LNCaP clone FGC (cell line): ENCODE data around the gene SENP3.
A peak's percentile ranks its signal among the peaks of the same experiment; 100 is the strongest.

Experiments
- DNase-seq: peaks from one replicate; pipeline ENCODE4 v3.0.0-alpha.2; 2011; ENCODE audit warnings: low read depth
- H3K4me3 ChIP-seq: 2 replicates; pipeline ENCODE4 v1.5.1; 2011; ENCODE audit warnings: mild to moderate bottlenecking, low read depth, low read length, control low read depth
- CTCF ChIP-seq: IDR thresholded peaks from 2 replicates; pipeline ENCODE4 v1.5.1; 2012; ENCODE audit warnings: mild to moderate bottlenecking; ENCODE audit not compliant: control insufficient read depth, insufficient read depth; ENCODE audit errors: extremely low read depth

Gene SENP3

GRCh38 chr17:7555320-7555948 lies 6.3 kb upstream of the SENP3 start:
- TF ChIP-seq CTCF, result no peak
- DNase-seq, result no peak
- no peak overlapping the region for H3K4me3 ChIP-seq

DNA sequence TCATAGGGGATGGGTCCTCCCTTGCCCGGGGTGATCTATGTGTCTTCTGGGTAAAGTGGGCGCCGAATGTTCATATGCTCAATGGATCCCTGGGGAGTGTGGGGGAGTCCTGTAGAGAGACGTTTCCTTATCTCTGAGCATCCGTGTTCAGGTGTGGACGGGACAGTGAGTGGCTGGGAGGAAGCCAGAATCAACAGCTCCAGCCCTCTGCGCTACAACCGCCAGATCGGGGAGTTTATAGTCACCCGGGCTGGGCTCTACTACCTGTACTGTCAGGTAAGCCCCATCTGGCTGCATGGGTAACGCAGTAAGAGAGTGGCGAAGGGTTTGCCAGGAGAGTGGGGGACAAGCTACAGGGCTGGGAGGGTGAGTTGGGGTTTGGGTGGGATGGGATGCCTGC lies 5.1 kb upstream of the SENP3 start:
- no peak for TF ChIP-seq CTCF
- no peak for DNase-seq
- no peak overlapping the region for H3K4me3 ChIP-seq

- TF ChIP-seq CTCF, result no peak
- 0 out of 2 replicates have a peak overlapping the region, but pooled peaks have one; percentile 56 for H3K4me3 ChIP-seq
- no peak for DNase-seq
Observed at GRCh38 chr17:7557147-7557764, 4.5 kb upstream of the SENP3 start.

GRCh38 chr17:7557775-7558543 lies 3.8 kb upstream of the SENP3 start:
- DNase-seq, result peak; percentile 80
- TF ChIP-seq CTCF, result no peak
- H3K4me3 ChIP-seq, result peak overlapping the region; percentile 56

DNA sequence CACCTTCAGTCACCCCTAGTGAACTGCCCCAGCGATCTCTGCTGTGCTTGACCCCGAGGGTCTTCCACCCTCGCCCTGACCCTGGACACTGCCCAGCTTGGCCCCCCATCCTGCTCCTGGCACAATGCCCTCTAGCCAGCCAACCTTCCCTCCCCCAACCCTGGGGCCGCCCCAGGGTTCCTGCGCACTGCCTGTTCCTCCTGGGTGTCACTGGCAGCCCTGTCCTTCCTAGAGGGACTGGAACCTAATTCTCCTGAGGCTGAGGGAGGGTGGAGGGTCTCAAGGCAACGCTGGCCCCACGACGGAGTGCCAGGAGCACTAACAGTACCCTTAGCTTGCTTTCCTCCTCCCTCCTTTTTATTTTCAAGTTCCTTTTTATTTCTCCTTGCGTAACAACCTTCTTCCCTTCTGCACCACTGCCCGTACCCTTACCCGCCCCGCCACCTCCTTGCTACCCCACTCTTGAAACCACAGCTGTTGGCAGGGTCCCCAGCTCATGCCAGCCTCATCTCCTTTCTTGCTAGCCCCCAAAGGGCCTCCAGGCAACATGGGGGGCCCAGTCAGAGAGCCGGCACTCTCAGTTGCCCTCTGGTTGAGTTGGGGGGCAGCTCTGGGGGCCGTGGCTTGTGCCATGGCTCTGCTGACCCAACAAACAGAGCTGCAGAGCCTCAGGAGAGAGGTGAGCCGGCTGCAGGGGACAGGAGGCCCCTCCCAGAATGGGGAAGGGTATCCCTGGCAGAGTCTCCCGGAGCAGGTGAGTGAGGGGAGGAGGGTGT lies 3.0 kb upstream of the SENP3 start, which contains the start of gene TNFSF13:
Gene TNFSF13, plus strand, starts transcription at position 207 of the 776 bp plus-strand sequence. Its CDS starts 290 bp downstream, at position 497.
- DNase-seq, result no peak
- no peak for TF ChIP-seq CTCF
- peak within 1 kb of the TSS; percentile 56 for H3K4me3 ChIP-seq

- peak overlapping the region; percentile 56 for H3K4me3 ChIP-seq
- DNase-seq, result no peak
- no peak for TF ChIP-seq CTCF
Observed at GRCh38 chr17:7559320-7560171, 2.2 kb upstream of the SENP3 start.
